Stimulated activated naive CD8-positive, alpha-beta T cell treated with anti-CD3 and anti-CD28 coated beads, Interleukin-15, amount 100 ng/mL, for 72 hours (primary cell): ENCODE results near the gene CFAP100.

Source experiments
- ATAC-seq: fragments of 150-1000 bp; cut with Tn5 transposase; 2 replicates; pipeline ENCODE4 v1.10.0; 2021; ENCODE audit warnings: mild to moderate bottlenecking, moderate library complexity
- DNase-seq, 2 donors: peaks; one replicate each; pipeline ENCODE4 v3.0.0; 2021 to 2022
- H3K27ac Mint-ChIP-seq, 2 donors: one replicate each; pipeline ENCODE4 v1.8.0; 2022; ENCODE audit warnings: mild to moderate bottlenecking in 2 of 2, mixed read lengths in 2 of 2, moderate library complexity in 2 of 2
- H3K27me3 Mint-ChIP-seq: one replicate; pipeline ENCODE4 v1.8.0; 2022; ENCODE audit warnings: mixed read lengths
- H3K4me1 Mint-ChIP-seq: one replicate; pipeline ENCODE4 v1.8.0; 2022; ENCODE audit warnings: mild to moderate bottlenecking, mixed read lengths
- H3K4me3 Mint-ChIP-seq, 2 donors: one replicate each; pipeline ENCODE4 v1.8.0; 2022; ENCODE audit warnings: mild to moderate bottlenecking in 2 of 2, mixed read lengths in 2 of 2, moderate library complexity in 1 of 2
- H3K9me3 Mint-ChIP-seq, 2 donors: one replicate each; pipeline ENCODE4 v1.8.0; 2022; ENCODE audit warnings: mixed read lengths in 2 of 2

CFAP100 gene

GRCh38 chr3:126353694-126354321 is 40.9 kb upstream of the CFAP100 start:
- ATAC-seq (no peak), DNase-seq (no peak)
- Mint-ChIP-seq H3K27ac (no peak overlapping the region), H3K9me3 (no peaks in the 10 kb centered on the region), H3K27me3 (peaks cover 33% of the 10 kb centered on the region), H3K4me1 (peaks cover 16% of the 10 kb centered on the region), H3K4me3 (no peak overlapping the region)

- ATAC-seq (no peak), DNase-seq (no peak)
- H3K27ac Mint-ChIP-seq, result no peak overlapping the region
- H3K9me3 Mint-ChIP-seq, result no peaks in the 10 kb centered on the region
- H3K27me3 Mint-ChIP-seq, result peaks cover 42% of the 10 kb centered on the region
- no peak overlapping the region for H3K4me3 Mint-ChIP-seq
- peaks cover 16% of the 10 kb centered on the region for H3K4me1 Mint-ChIP-seq
Observed at GRCh38 chr3:126354776-126355175, 39.9 kb upstream of the CFAP100 start.

GRCh38 chr3:126355251-126355650 is 39.5 kb upstream of the CFAP100 start:
- H3K9me3 Mint-ChIP-seq, result no peaks in the 10 kb centered on the region
- no peak overlapping the region for H3K27ac Mint-ChIP-seq
- peak overlapping the region; percentile 12 to 52 for H3K4me3 Mint-ChIP-seq
- H3K27me3 Mint-ChIP-seq, result peaks cover 47% of the 10 kb centered on the region
- ATAC-seq (no peak), DNase-seq (no peak)
- H3K4me1 Mint-ChIP-seq, result peaks cover 16% of the 10 kb centered on the region

- Mint-ChIP-seq H3K27ac (peak overlapping the region in 1 of 2 donors; percentile 50), H3K4me3 (peak overlapping the region; percentile 73 to 79), H3K9me3 (no peaks in the 10 kb centered on the region), H3K4me1 (peaks cover 16% of the 10 kb centered on the region), H3K27me3 (peaks cover 53% of the 10 kb centered on the region)
- DNase-seq (no peak), ATAC-seq (no peak)
Observed at GRCh38 chr3:126355777-126356372, 38.8 kb upstream of the CFAP100 start.

- peak overlapping the region; percentile 73 to 79 for H3K4me3 Mint-ChIP-seq
- DNase-seq (no peak), ATAC-seq (peak; percentile 33)
- peaks cover 61% of the 10 kb centered on the region for H3K27me3 Mint-ChIP-seq
- H3K9me3 Mint-ChIP-seq, result no peaks in the 10 kb centered on the region
- H3K27ac Mint-ChIP-seq, result peak overlapping the region in 1 of 2 donors; percentile 50
- H3K4me1 Mint-ChIP-seq, result peaks cover 16% of the 10 kb centered on the region
Observed at GRCh38 chr3:126356373-126357264, 38.1 kb upstream of the CFAP100 start.

GRCh38 chr3:126357295-126358037 is 37.2 kb upstream of the CFAP100 start, which contains the start of gene KLF15:
Gene KLF15 (minus strand): TSS chr3:126357408. CDS start chr3:126352922, 4,486 bp downstream.
- Mint-ChIP-seq H3K27me3 (peaks cover 66% of the 10 kb centered on the region), H3K27ac (peak within 1 kb of the TSS in 1 of 2 donors; percentile 52), H3K9me3 (no peaks in the 10 kb centered on the region), H3K4me3 (peak within 1 kb of the TSS; percentile 82 to 86), H3K4me1 (peaks cover 16% of the 10 kb centered on the region)
- peak; percentile 70 to 77 for DNase-seq
- ATAC-seq, result peak; percentile 90

- Mint-ChIP-seq H3K27ac (no peak overlapping the region), H3K4me3 (peak overlapping the region; percentile 82 to 86), H3K4me1 (peaks cover 16% of the 10 kb centered on the region), H3K27me3 (peaks cover 73% of the 10 kb centered on the region), H3K9me3 (no peaks in the 10 kb centered on the region)
- no peak for DNase-seq
- ATAC-seq, result no peak
Observed at GRCh38 chr3:126358038-126358815, 36.5 kb upstream of the CFAP100 start.

GRCh38 chr3:126358816-126359181 is 35.9 kb upstream of the CFAP100 start:
- Mint-ChIP-seq H3K27ac (no peak overlapping the region), H3K4me1 (peaks cover 16% of the 10 kb centered on the region), H3K4me3 (peak overlapping the region in 1 of 2 donors; percentile 36), H3K27me3 (peaks cover 73% of the 10 kb centered on the region), H3K9me3 (no peaks in the 10 kb centered on the region)
- DNase-seq (no peak), ATAC-seq (no peak)

- DNase-seq (no peak), ATAC-seq (no peak)
- Mint-ChIP-seq H3K27ac (no peak overlapping the region), H3K9me3 (no peaks in the 10 kb centered on the region), H3K4me1 (peaks cover 16% of the 10 kb centered on the region), H3K4me3 (no peak overlapping the region), H3K27me3 (peaks cover 78% of the 10 kb centered on the region)
Observed at GRCh38 chr3:126360046-126360713, 34.5 kb upstream of the CFAP100 start.

GRCh38 chr3:126360714-126361060 is 34.0 kb upstream of the CFAP100 start:
- ATAC-seq (no peak), DNase-seq (no peak)
- Mint-ChIP-seq H3K9me3 (no peaks in the 10 kb centered on the region), H3K4me1 (peaks cover 16% of the 10 kb centered on the region), H3K27ac (no peak overlapping the region), H3K27me3 (peaks cover 73% of the 10 kb centered on the region), H3K4me3 (no peak overlapping the region)

- Mint-ChIP-seq H3K27ac (no peak overlapping the region), H3K4me1 (peaks cover 12% of the 10 kb centered on the region), H3K4me3 (no peak overlapping the region), H3K27me3 (peaks cover 68% of the 10 kb centered on the region), H3K9me3 (no peaks in the 10 kb centered on the region)
- no peak for DNase-seq
- ATAC-seq, result no peak
Observed at GRCh38 chr3:126361211-126361610, 33.5 kb upstream of the CFAP100 start.

GRCh38 chr3:126364130-126364695 is 30.5 kb upstream of the CFAP100 start:
- ATAC-seq (no peak), DNase-seq (no peak)
- peak overlapping the region in 1 of 2 donors; percentile 83 for H3K27ac Mint-ChIP-seq
- H3K9me3 Mint-ChIP-seq, result no peaks in the 10 kb centered on the region
- no peak overlapping the region for H3K4me3 Mint-ChIP-seq
- H3K27me3 Mint-ChIP-seq, result peaks cover 44% of the 10 kb centered on the region
- no peaks in the 10 kb centered on the region for H3K4me1 Mint-ChIP-seq

- Mint-ChIP-seq H3K4me3 (no peak overlapping the region), H3K27me3 (peaks cover 38% of the 10 kb centered on the region)
Observed at GRCh38 chr3:126364731-126365301, 29.9 kb upstream of the CFAP100 start.

More at GRCh38 chr3:126364731-126365301, 29.9 kb upstream of the CFAP100 start:
- H3K27ac Mint-ChIP-seq, result peak overlapping the region in 1 of 2 donors; percentile 88
- DNase-seq, result no peak
- peak; percentile 41 for ATAC-seq
- no peaks in the 10 kb centered on the region for H3K9me3 Mint-ChIP-seq
- no peaks in the 10 kb centered on the region for H3K4me1 Mint-ChIP-seq
